ENCODE data around the gene EVC.
"Not testable (repeated sequence)": the region's sequence is repeated elsewhere in the genome, so short reads cannot be mapped to it uniquely, and the experiment has no call there.

Gene EVC

DNA sequence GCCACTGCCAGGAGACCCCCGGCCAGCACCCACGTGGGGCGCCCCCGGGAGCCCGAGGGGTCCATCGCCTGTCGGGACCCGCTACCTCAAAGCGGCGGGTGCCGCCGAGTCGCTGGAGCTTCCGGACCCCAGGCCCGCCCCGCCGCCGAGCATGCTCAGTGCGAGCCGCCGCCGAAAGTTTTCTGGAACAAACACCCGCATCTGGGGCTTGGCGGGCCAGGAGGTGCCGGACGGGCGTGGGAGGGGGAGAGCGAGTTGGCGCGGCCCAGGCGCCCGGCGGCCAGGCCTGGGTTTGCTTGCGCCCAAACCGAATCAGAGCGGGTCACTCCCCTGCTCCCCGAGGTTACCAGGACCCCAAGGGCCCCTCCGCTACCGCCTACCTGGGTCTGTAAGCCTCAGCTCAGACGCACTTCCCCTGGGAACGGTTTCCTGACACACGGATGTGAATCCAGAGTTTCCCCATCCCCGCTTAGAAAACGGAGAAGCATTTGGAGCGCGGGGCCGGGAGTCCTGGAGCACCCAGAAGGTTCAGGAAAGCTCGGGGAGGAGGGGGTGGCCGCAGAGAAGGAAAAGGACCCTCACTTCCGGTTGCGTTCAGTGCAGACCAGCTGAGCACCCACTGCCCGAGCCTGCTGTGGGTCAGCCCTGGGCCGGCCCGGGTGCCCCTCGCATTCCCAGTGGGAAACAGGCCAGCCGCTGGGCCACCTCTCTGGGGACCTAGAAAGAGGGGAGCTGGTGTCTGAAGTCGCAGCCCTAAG is 2.4 kb upstream of the EVC start, which contains the start of gene EVC2:
TSS of gene EVC2 (minus strand) at position 111 of the 758 bp plus-strand sequence. CDS start at position 65, 46 bp downstream.
- DNase-seq (ENCODE audit: low spot score), result no peak

DNA sequence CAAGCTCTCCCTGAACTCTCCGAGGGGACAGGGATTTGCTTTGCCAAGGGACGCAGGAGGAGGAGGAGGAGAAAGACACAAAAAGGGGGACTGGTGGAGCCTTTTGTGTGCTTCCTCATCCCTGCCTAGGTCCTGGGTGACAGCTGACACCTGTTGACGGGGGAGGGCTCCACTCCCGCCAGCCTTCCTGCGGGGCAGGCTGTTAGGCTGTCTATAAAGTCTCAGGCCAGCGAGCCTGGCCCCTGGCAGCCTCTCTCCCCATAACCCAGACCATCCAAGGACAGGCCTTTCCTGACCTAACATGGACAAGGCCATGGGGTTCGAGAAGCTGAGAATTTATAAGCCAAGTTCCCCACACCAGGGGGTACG is 1.8 kb upstream of the EVC start:
- no peak for DNase-seq (ENCODE audit: low spot score)

DNA sequence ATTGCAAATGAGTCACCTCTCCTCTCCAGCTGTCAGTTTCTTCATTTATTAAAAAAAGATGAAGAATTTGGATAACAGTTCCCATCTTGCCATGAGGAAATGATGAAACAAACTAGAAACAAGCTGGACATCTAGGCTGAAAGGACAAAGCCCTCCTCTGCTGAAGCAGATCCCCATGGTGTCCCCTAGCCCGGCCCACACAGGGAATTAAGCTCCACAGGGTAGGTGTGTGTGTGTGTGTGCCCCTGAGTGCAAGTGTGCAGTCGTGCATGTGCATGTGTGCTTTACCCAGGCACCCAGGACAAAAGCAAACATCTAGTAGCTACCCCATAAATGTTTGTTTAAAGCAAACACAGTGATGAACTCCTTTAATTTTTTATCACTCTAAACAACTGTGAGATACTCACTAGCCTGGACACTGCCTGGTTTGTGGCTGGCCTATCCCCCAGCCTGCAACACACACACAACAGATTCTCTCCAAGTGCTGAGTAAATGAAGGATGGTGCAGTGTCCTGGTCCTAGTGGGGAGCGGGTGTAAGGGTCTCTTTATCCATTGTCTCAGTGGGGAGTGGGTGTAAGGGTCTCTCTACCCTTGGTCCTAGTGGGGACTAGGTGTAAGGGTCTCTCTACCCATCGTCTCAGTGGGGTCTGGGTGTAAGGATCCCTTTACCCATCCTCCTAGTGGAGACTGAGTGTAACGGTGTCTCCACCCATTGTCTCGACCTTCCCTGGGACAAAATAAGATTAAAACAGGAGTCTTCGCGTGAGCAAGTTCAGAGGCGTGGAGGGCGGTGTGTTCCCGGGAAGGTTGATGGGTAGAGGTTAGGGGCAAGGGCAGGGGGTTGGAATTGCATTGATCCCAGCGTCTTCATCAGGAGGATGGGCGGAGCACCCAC is 688 bp upstream of the EVC start:
- DNase-seq (ENCODE audit: low spot score), result no peak

DNA sequence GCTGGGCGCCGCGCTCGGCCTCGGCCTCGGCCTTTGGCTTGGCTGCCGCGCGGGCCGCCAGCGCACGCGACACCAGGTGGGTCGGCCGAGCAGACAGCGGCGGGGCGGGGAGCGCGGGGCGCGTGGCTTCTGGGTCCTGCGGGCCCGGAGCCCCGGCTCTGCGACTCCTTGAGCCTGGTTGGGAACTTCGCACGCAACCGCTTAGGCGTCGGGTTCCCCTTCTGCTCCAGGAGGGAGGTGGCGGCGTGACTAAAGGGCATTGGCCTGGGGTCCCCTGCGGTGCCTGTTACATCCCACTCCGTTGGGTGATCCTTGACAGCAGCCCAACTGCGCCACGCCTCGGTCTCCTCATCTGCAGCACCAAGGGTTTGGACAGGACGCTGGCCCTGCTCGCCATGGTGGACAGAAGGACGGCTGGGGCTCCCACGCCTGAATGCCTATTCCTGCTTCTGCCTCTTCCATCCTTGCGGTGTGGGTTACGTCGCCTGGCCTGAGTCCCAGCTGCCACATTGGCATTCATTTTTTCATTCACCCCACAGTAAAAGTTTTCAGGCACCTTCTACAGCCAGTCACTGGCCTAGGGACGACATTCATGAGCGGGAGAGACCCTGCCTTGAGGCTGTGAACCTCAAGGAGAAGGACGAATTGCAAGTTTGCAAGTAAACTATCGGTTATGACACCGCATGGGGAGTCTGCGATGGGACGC is 631 bp downstream of the EVC start:
- no peak for DNase-seq (ENCODE audit: low spot score)

DNA sequence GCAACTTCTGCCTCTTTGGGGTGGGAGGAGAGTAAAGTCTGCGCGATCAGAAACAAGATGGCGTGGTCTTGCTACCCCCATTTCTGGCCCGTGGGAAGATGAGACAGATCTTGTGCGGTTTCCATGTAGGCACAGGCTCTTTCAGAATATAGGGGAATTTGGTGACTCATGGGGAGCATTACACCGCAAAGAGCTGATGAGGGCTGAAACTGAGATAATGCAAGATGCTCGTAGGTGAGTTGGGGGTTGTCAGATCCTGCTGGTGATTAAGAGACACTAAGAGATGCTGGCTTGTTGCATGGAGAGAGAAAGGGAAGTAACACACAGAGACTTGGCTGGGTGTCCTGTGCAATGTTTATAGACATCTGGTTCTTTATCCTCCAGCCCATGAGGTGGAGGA is 1.5 kb downstream of the EVC start:
- DNase-seq (ENCODE audit: low spot score), result no peak

DNA sequence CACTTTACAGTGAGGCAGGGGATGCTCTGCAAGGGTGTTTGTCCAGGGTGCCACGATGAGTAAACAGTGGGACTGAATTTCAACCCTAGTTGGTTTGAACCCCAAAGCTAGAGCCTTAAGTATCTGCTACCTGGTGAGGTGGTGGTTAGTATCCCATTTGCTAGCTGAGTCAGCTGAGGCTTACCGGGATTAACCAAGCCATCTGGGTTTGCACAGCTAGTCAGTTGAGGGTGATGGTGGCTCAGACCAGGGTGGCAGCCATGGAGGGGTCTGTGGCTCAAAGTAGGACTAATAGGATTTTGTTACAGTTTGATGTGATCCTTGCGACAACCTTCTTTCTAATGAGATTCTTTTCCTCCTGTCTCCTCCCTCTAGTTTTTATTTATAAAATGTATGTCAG is 1.9 kb downstream of the EVC start:
- DNase-seq (ENCODE audit: low spot score), result no peak

DNA sequence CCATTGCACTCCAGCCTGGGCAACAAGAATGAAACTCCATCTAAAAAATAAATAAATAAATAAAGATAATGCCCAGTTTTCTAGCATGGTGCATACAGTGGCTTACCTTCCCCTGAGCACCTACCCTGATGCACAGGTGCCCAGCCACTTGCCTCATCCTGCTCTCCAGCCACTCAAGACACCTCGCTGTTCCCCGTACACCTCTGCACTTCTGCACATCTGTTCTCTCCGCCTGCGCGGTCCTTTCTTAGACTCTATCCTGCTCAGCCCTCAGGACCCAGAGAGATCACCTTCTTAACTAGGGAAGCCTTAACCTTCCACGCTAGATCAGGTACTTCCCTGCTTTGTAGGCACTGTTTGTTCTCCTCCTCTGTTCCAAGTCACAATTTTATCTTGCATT is 2.9 kb downstream of the EVC start:
- no peak for DNase-seq (ENCODE audit: low spot score)

DNA sequence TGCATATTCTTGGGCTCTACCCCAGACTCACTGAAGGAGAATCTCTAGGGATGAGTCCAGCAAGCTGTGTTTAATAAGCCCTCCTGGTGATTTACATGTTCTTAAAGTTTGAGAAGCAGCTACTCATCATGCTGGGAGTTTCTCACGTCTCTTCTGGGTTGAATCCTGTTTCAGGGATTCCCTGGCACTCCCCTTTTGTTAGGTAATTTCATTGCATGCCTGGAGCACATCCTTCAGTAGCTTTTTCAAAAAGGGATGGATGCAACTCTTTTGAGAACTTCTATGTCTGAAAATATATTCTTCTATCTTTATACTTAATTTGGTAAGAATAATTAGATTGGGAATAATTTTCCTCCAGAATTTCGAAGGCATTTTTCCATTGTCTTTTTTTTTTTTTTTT is 4.4 kb downstream of the EVC start:
- DNase-seq (ENCODE audit: low spot score), result no peak

DNA sequence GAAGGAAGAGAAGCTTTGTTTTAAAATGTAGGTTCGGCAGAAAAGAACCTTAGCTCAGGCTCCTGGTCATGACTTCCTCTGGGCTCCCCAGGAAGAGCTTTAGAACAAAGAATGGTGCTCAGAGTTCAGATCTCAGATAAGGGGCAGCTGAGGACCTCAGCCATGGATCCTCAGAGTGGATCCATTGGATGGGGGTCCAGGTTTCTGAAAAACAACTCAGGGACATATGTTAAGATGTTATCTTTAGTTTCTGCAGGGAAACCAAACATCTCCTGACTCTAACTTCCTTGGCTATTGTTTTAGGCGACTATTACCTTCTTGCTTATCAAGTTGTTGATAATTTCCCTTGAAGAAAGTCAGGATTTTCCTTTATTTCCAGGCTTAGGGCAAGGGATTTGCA is 5.4 kb downstream of the EVC start:
- DNase-seq (ENCODE audit: low spot score), result no peak

DNA sequence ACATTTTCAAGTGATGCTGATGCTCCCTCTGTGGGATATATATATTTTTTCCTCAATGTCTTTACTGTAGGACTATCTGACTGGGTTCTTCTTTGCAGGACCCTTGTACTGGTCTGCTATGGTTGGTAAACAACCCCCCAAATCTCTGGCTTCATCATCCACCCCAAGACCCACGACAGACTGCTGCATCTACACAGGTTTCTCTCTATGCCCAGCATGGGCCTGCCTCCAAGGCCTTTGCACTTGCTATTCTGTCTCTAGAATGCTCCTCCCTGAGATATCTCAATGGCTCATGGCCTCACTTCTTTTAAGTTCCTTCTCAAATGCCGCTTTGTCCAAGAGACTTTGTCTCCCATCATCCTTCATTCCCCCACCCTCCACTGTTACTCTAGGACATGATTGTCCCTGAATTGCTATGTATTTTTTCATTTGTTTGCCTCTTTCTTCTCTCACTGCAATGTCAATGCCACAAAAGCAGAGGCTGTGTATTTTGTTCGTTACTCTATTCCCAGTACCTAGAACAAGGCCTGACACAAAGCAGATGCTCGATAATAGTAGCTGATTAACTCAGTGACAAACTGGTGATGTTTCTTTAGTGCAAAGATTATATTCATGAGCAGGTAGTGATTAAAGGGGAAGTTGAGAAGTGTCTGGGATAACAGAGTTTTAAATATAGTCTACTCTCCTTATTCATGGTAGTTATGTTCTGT is 6.6 kb downstream of the EVC start:
- DNase-seq (ENCODE audit: low spot score), result no peak

DNA sequence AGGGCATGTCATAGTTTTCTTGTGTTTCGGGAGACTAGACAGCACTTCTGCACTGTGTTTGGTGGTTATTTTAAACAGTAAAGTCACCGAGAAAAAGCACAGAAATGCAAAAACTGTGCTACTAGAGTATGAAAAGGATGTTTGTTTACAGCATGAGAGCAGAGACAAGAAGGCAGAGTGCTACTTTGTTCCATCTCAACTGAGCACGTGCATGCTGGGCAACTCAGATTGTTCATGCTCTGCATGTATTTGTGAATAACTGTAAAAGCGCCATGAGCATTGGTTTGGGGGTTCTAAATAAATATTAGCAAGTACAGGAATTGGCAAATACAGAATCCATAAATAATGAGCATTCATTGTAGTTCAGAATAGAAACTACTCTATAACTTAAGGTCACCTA is 7.4 kb downstream of the EVC start:
- no peak for DNase-seq (ENCODE audit: low spot score)

DNA sequence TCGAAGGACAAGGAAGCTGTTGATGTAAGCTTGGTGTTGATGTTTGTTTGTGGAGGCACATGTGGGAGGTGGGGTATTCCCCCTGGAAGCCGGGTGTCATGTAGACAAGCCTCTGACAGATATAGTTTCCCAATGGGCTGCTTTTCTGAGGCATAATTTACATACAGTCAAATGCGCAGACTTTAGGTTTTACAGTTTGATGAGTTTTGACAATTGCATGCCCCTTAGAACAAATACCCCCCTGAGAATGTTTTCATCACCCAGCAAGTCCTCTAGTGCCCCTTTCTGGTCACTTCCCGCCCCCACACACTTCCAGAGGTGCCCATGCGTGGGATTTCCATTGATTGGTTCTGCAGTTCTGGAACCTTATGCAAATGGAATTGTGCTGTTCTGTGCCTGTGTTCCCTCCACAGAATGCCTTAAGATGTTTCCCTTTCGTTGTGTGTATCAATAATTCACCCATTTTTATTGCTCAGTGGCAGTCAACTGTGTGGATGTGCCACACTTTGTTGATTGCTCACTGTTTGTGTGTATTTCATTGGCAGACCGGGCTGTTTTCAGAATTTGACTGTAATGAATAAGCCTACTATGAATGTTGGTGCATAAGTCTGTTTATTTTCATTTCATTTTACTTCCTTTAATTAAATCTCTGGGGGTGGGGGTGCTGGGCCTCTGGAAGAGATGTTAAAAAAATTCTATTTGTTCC is 8.5 kb downstream of the EVC start:
- DNase-seq (ENCODE audit: low spot score), result no peak

DNA sequence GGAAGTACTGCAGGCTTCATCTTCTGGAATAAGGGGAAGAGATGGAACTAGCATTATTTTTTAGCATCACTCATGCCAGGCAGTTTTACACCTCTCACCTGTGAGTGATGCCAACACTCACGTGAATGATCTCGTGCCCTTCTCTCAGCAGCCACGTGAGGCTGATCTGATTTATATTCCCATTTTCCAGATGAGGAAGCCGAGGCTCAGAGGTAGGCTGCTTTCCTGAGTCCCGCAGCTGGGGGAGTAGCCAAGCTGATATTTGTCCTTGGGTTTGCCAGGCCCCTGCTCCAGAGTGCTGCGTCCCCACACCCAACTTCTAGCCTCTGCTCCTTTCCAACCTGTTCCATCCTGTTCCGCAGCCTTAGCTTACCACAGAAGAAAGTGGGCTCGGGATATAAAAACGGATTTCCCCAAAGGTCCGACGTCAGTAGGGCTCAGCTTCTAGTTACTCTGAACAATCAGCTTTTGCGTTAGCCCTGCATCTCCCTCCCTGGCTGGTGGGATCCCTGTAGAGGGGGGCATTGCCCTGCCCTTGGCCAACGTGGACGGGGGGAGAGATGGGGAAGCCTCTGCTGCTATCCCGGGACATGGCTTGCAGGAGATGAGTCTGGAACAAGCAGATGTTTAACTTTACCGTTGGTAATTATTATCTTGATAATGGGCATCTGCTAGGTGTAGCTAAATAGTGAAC is 9.3 kb downstream of the EVC start:
- DNase-seq (ENCODE audit: low spot score), result no peak

DNA sequence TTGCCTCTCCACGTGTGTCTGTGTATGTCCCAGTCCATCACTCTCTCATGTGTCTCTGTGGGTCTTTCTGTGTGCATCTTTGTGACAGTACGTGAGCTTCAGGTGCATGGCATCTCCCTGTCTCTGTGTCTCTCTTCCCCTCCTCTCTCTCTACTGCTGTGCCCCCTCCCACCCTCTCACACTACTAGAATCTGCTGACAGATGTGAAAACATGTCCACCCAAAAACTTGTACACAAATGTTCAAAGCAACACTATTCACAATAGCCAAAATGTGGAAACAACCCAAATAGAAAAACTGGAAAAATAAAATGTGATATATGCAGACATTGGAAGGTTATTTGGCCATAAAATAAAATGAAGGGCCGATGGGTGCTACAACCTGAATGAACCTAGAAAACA is 10.0 kb downstream of the EVC start:
- no peak for DNase-seq (ENCODE audit: low spot score)

DNA sequence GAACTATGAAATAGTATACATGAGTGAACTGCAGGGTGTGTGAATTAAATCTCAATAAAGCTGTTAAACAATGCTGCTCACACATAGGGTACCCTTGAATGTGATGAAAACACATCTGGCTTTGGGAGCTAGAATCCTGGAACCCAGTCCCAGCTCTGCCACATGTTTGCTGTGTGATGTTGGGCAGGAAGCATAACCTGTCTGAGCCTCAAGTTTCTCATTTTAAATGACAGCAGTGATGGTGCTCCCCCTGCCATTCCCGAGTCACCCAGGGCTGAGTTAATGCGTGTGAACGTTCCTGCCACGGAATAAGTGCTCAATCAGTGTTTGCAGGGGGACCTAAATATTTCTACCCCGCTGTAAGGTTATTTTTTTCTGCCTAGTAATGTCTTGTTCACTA is 10.9 kb downstream of the EVC start:
- DNase-seq (ENCODE audit: low spot score), result no peak

DNA sequence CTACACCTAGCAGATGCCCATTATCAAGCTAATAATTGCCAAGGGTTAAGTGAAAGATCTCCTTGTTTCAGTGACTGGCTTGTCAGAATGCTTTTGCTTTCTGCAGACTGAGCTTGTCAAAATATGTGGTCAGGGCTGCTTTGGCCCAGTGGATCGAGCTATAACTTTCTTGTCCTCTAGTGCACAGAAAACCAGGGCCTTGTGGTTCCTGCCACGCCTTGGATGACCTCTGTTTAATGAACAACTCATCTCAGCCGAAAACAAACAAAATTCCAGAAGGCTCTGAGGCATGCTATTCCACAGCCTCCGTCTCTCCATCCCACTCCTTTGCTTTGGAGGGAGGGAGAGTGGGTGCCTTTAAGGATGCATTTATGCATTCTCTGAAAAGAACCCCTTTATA is 11.3 kb downstream of the EVC start:
- no peak for DNase-seq (ENCODE audit: low spot score)

DNA sequence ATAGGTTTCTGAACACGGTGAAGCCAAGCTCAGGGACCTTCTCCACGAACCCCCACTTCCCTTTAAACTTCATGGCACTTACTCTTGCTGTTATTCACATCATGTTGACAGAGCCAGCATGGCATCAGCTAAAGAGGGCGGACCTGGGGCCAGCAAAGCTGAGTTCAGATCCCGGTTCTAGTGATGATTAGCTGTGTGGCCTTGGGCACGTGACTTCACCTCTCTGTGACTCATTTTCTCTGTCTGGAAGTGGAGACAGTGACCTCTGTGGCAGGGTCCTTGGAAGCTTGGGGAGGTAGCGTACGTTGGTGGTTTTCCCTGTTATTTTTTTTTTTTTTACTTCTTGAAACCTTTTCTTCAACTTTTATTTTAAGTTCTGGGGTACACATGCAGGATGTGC is 13.4 kb downstream of the EVC start:
- DNase-seq (ENCODE audit: low spot score), result no peak

DNA sequence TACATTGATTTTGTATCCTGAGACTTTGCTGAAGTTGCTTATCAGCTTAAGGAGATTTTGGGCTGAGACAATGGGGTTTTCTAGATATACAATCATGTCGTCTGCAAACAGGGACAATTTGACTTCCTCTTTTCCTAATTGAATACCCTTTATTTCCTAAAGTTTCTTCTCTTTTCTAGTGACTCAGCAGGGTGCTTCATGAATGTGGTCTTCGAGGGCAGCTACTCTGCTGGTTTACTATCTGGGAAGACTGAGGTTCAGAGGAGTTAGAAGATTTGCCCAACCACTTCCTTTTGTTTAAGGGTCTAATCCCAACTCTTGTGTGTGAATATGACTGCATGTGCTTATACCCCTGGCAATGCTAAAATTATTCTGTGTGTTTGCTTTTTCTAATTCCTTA is 17.4 kb downstream of the EVC start:
- DNase-seq (ENCODE audit: low spot score), result not testable (repeated sequence)

DNA sequence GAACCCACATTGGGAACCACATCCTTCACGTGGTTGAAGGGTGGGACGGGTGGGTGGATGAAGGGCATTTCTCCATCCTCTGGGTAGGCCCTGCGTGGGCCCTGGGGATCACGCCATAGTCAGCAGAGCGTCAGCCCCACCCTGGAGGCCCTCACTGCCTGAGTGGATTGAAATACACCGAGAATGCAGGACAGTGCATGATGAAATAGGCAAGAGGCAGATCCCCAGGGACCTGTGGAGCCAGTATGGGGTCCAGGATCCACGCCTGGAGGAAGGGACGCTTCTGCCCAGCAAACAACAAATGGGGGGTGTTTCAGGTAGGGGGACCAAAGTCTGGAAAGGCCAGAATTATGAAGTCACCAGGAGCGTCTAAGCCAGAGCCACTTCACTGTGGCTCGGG is 19.4 kb downstream of the EVC start:
- no peak for DNase-seq (ENCODE audit: low spot score)

DNA sequence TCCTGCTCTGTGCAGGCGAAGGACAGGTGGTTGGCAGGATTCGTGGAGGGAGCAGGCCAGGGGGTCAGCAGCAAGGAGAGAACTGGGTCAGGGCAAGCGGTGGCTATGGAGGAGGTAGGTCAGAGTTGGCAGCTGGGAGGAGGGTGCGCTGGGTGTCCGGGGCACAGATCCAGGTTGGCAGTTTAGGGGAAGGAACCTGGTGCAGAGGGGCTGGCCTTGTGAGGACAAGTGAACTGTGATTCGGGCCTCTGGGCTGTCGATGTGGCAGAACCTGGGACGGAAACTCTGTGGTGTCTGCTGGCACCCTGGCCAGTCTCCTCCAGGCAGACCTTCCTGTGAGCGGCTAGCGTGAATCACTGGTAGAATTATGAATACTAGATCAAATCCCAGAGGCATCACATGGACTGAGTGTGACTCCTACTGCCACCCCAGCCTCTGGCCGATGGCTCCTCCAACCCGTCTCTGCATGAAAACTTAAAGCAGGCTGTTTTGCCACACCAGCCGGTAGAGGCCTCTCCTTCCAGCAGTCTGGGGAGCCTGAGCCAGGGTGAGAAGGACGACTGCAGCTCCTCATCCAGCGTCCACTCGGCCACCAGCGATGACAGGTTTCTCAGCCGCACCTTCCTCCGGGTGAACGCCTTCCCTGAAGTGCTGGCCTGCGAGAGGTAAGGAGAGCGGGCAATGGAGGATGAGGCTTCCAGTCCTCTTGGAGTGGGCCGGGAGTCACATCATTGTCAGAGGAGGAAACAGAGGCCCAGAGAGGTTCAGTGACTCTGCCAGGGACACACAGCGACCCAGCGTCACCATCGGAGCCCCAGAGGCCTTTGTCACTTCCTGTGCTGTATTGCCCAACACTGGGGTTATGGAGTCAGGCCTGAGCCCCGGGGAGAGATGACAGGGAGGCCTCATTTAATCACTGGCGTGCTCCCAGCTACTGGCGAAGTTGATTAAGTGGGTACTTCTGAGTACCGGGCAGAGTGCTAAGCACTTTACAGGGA is 20.3 kb downstream of the EVC start:
- DNase-seq (ENCODE audit: low spot score), result no peak
